Gastroesophageal sphincter (tissue), 2 donors: ENCODE measurements around the gene SPINK4.

Experiments
- EP300 ChIP-seq: sonication (generic); formaldehyde crosslinking; IDR thresholded peaks from one replicate; pipeline ENCODE4 v1.6.1; 2017; ENCODE audit warnings: antibody characterized with exemption, mild to moderate bottlenecking
- POLR2AphosphoS5 ChIP-seq: sonication (generic); formaldehyde crosslinking; IDR thresholded peaks from one replicate; pipeline ENCODE4 v1.6.1; 2017; ENCODE audit warnings: antibody characterized with exemption

DNA sequence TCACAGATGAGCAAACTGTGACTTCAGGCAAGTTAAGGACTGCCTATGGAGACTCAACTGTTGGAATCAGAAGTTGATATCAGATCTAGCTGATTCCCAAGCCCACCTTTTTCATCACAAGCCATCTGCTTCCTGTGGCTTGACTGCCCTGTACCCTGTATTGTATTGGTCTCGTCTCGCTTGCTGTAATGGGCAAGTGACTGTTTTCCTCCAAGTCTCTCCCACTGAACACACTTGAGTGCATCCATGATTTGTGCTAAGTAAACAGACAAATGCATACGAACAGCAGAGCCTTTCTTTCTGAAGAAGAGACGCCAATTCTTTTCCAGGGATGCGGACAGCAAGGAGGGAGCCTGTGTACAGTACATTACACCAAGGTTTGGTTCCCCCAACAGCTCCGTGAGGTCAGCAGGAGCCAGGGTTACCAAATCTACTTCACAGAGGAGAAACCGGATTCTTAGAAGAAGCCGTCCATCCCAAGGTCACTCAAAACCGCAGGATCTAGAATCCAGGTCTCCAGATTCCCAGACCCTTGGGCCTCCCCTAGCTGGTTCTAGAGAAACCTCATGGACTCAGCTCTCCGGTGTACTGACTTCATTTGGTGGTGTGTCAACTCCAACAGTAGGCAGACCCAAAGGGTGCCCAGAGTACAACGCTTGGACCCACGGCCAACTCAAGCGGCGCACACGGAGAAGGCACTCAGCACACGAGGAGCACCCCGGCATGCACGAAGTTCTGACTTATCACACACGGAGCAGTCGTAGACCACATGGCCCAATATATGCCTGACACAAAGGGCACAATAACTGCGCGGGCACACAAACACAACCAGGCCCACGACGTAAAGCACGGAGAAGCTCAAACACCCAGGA is 23.4 kb downstream of the SPINK4 start:
- TF ChIP-seq EP300 (no peak), POLR2AphosphoS5 (no peak)
